ENCODE measurements around the gene CATSPER1. TPM values are rescaled to one million over a fixed set of nuclear protein-coding genes. Genes with fewer than 3 reads are reported as not detected.
"Not testable (repeated sequence)": the region's sequence is repeated elsewhere in the genome, so short reads cannot be mapped to it uniquely, and the experiment has no call there.

The CATSPER1 gene
- total RNA-seq, 1 donor from 2014 or later = not detected

DNA sequence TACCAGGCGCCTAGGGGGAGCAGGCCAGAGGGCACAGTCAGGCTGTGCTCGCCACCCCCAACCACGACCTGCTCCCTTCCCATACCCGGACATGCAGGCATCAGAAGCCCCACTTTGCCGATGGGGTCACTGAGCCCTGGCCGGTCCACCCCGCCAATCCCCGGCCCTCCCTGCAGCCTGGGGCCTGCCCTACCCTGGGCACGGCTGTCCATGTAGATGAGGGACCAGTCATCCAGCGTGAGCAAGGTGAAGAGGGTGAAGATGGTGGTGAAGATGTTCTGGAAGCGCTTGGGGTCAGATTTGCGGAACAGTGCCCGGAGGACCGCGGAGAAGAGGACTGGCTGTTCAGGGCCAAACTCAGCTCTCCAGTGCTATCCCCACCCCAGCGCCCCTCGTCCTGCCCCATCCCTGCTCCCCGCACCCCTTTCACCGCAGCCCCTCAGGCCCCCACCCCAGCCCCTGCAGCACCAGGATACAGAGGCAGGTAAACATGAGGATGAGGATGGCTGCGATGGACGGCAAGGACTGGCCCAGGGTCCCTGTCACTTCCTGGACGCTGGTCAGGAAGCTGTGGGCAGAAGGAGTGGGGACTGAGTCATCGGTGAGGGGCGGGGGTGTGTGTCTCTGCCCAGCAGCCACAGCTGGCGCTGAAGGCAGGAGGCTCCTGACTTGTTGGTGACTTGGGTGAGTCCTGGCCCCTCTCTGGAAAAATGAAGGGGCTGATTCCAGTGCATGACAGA lies 5.5 kb downstream of the CATSPER1 start:
- DNase-seq = no peak

DNA sequence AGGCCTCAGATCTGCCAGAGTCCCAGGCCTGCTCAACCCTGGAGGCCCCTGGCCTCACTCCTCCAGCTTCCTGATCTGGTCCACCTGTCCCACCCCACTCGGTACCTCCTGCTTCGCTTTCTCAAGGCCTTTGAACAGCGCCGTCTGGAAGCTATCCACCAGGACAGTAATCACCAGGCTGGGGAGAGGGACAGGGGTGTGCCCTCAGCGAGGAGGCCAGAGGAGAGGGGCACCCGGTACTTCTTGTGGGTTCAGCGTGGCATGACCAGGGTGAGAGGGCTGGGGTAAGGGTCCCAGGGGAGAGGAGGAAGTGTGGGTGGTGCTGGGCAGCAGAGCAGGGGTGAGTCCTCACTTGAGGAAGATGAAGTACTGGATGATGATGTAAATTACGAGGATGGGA lies 6.1 kb downstream of the CATSPER1 start:
- DNase-seq = no peak

DNA sequence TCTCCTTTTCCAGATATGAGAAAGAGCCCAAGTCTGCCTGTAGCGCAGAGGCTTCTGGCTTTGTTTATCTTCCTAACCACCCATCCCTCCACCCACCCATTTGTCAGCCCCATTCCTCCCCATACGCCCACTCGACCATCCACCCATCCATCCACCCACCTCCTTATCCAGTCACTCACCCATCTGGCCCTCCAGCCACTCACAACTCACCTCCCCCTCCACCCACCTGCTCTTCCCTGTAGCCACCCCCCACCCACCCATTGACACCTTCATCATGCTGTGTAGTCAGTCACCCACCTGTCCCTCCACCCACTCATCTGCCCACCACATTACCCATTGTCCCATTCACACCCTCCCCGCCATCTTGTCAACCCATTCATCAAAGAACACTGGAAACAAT lies 9.0 kb downstream of the CATSPER1 start:
- DNase-seq = no peak

- no peak for DNase-seq
These were observed 9.5 kb downstream of the CATSPER1 start for GRCh38 chr11:66016793-66017177.

DNA sequence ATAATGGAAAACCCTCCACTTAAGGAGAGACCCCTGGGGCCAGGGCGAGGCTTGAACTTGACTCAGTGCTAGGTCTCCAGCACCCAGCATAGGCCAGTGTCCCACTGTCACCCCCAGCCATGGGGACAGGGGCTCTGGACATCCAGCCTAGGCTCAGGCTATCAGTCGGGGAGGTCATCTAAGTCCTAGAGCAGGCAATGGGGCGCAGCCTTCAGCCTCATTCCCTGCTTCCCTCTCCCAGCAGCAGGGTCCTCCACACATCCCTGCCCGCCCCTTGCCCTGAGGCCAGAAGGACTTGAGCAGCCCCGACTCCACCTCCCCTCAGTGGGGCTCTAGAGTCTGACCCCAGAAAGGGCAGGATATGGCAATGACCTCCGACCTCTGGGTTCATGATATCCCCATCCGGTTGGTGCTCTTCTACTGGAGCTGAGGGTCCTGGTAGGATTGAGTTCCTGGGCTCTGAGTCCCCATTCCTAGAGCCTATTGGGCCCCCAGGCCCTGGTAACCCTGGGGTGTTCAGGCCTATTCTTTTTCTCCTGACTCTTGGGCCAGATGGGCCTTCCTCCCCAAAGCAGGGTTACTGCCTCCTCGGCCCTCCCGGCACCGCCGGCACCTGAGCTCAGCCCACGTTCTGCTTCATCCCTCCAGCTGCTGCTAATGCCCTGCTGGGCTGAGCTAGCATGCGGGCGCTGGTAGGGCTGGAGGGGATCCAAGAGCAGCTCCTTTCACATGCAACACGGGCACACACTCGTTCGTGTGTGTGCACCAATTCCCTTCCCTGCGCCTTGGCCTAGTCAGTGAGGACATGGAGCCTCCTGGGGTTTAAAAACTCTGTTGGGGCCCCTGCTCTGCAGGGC lies 10.1 kb downstream of the CATSPER1 start:
- peak; percentile 22 for DNase-seq

GRCh38 chr11:66015454-66015881 lies 10.8 kb downstream of the CATSPER1 start:
- peak; percentile 11 for DNase-seq

DNA sequence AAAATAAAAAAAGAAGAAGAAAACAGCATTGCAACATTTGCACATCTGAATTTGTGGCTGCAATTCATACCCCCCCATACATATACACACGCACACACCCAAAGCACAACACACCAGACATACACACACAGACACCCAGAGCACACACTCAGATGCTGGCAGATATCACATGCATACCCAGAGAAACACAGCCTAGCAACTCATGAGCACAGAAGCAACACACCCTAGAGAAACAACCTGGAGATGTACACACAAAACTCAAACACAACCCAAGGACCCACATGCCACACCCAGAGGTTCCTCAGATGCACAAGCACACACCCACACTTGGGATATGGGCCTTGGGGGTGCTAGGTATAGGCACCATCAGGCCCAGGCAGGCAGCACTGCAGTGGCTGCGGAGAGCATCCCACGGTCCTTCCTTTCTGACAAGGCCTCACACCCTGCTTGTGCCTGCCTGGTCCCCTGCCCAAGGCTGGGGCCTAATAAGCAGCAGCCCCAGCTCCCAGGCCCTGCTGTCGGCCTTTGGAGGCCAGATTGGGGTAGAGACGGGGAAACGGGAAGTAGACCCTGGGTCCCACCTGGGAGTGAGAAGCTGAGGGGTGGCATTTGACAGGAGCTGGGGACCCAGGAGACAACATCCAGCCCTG lies 11.3 kb downstream of the CATSPER1 start:
- DNase-seq = no peak

GRCh38 chr11:66013762-66014100 lies 12.5 kb downstream of the CATSPER1 start:
- no peak for DNase-seq

GRCh38 chr11:66012946-66013761 lies 13.1 kb downstream of the CATSPER1 start:
- no peak for DNase-seq

DNA sequence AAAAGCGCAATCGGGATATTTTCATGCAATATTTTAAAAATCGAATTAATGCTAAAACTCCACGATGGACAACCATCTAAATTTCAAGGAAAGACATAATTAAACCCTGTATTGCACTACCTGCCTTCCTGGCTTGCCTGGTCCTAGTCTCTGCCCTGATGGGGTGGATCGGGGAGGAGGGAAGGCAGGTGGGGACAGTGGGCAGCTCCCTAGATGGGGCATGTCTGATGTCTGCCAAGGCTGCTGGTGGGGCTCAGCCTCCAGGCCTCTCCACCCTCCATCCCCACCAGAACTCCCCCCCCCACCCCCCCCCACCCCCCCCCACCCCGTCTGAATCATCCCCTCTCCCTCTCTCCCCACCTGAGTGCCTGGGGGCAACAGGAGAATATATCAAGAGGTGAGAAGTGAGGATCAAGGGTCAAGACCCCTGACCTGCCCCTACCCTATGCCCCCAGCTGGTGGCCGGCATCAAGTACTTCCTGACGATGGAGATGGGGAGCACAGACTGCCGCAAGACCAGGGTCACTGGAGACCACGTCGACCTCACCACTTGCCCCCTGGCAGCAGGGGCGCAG lies 13.8 kb downstream of the CATSPER1 start:
- DNase-seq = no peak

- DNase-seq = no peak
These were observed 14.4 kb downstream of the CATSPER1 start, which contains the start of gene CST6 for GRCh38 chr11:66011785-66012303. Gene CST6 (plus strand): TSS chr11:66012008. CDS start chr11:66012045, 37 bp downstream.

DNA sequence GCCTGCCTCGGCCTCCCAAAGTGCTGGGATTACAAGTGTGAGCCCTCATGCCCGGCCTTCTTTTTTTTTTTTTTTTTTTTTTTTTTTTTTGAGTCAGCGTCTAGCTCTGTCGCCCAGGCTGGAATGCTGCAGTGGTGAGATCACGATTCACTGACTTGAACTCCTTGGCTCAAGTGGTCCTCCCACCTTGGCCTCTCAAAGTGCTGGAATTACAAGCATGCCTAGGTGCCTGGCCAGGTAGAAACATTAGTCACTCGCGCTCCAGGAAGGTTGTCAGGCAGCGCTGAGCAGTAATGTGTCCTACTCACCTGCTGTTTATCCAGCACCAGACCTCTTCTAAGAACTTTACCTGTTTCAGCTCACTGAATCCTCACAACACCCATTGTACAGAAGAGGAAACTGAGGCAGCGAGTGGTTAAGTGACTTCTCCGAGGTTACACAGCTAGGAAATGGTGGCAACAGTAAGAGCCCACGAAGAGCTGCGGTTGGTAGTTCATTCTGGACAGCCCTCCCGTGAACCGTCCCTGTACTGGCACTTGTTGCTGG lies 15.0 kb downstream of the CATSPER1 start:
- DNase-seq = no peak

DNA sequence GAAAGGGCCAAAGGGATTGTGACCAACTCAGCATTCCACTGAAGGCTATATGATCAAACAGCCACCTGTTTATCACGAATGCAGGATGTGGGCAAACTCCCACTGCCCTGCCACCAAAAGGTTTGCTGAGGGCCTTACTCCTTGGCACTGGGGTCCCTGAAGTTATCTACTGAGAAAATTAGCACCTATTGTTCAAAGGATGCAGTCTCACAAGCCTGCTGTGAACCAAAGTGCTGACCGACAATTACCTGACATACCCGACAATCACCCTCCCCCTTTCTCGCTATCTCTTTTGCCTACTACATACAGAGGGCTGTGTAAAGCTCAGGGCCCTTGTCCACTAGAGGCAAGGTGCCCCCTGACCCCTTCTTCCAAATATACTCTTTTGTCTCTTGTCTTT lies 16.2 kb downstream of the CATSPER1 start:
- not testable (repeated sequence) for DNase-seq

DNA sequence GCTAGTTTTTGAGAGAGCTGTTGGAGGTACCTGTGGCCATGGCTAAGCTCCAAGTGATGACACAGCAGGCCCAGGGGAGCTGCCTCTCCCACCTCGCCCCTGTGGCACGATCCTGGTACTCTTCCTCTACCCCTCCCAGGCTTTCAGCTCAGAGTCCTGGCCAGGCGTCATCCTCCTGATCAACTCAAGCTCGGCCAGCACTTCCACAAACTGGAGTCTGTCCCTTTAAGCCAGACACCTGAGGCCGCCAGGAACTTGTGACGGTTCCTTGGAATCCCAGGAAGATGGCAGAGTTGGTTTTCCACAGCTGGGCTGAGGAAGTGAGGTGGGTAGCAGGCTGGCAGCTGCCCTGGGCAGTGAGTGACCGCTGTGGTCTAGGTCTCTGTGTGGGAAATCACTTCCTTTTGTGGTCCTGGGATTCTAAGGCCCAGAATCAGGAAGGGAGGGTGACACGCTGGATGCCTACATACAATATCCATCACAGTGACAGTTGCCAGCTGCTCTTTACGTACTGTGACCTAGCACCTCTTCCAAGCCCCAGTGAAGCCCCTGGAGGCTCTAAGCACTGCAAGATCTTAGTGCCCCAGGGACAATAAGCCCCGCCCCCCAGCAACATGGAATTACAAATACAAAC lies 17.7 kb downstream of the CATSPER1 start:
- no peak for DNase-seq

DNA sequence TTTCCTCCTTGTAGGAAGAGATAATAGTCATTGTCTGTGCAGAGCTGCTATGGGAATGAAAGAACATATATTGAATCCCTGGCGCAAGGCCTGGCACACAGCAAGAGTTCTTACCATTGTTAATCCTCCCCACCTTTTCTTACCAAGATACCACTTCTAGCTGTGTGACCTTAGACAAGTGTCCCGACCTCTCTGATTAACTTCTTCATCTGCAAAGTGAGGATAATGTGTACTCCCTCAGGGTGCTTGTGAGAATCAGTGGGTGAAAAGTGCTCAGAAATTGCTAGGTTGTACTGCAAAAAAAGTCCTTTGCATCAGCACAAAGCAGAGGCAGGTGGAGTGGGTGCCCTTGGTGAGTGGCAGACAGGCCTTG lies 18.2 kb downstream of the CATSPER1 start:
- DNase-seq = no peak

DNA sequence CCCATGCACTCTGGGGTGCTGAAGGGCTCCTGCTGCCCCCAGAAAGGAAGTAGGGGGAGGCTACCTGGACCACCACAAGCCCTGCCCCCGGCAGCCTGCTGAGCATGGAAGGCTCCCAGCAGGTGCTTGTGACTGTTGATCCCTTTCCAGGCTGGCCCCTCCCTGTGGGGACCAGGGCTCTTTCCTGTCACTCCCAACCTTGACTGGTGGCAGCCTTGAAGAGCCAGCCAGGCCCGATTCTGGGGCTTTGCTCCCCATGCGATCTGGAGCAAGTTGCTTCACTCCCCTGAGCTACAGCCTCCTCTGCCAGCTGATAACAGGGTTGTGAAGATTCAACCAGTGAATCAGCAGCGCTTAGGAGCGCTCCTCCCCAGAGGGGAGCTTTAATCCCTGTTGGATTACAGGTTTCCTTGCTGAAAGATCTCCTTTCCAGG lies 19.1 kb downstream of the CATSPER1 start:
- DNase-seq = no peak

DNA sequence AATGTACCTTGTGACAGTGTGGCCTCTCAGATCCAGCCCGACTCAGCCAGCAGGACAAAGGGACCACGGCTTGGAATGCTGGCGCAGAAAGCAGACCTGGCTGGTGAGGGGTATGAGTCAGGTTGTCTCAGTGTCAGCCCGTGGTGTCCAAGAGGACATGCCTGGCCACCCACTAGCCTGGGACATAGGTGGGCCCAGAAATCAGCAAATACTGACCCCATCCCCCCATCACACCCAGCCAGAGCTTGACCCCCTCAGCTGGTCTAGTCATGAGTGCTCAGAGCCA lies 19.4 kb downstream of the CATSPER1 start:
- no peak for DNase-seq

GRCh38 chr11:66006134-66006890 lies 20.0 kb downstream of the CATSPER1 start:
- DNase-seq = no peak

GRCh38 chr11:66004186-66004585 lies 22.1 kb downstream of the CATSPER1 start:
- DNase-seq = no peak

- no peak for DNase-seq
These were observed 23.0 kb downstream of the CATSPER1 start for GRCh38 chr11:66003291-66003690.
